ENCODE measurements around the gene SLC35G6.

The SLC35G6 gene

GRCh38 chr17:7462474-7463371 lies 18.5 kb upstream of the SLC35G6 start:
- no peak for TF ChIP-seq CTCF (IDR thresholded peaks at IDR 0.05; ENCODE audit: borderline replicate concordance, insufficient read depth, low read depth, low read length)
- H3K4me3 ChIP-seq (ENCODE audit: low read depth, low read length), result no peak overlapping the region

- no peak overlapping the region for H3K4me3 ChIP-seq (ENCODE audit: low read depth, low read length)
- no peak for TF ChIP-seq CTCF (IDR thresholded peaks at IDR 0.05; ENCODE audit: borderline replicate concordance, insufficient read depth, low read depth, low read length)
Observed at GRCh38 chr17:7463372-7463846, 17.8 kb upstream of the SLC35G6 start.

GRCh38 chr17:7464081-7464480 lies 17.2 kb upstream of the SLC35G6 start:
- TF ChIP-seq CTCF (IDR thresholded peaks at IDR 0.05; ENCODE audit: borderline replicate concordance, insufficient read depth, low read depth, low read length), result no peak
- H3K4me3 ChIP-seq (ENCODE audit: low read depth, low read length), result no peak overlapping the region

- no peak for TF ChIP-seq CTCF (IDR thresholded peaks at IDR 0.05; ENCODE audit: borderline replicate concordance, insufficient read depth, low read depth, low read length)
- no peak overlapping the region for H3K4me3 ChIP-seq (ENCODE audit: low read depth, low read length)
Observed at GRCh38 chr17:7465597-7466275, 15.5 kb upstream of the SLC35G6 start.

- no peak overlapping the region for H3K4me3 ChIP-seq (ENCODE audit: low read depth, low read length)
- TF ChIP-seq CTCF (IDR thresholded peaks at IDR 0.05; ENCODE audit: borderline replicate concordance, insufficient read depth, low read depth, low read length), result no peak
Observed at GRCh38 chr17:7466318-7466638, 15.0 kb upstream of the SLC35G6 start.

GRCh38 chr17:7466639-7467341 lies 14.5 kb upstream of the SLC35G6 start:
- no peak for TF ChIP-seq CTCF (IDR thresholded peaks at IDR 0.05; ENCODE audit: borderline replicate concordance, insufficient read depth, low read depth, low read length)
- no peak overlapping the region for H3K4me3 ChIP-seq (ENCODE audit: low read depth, low read length)
